ENCODE data around the gene AKR1D1.

DNA sequence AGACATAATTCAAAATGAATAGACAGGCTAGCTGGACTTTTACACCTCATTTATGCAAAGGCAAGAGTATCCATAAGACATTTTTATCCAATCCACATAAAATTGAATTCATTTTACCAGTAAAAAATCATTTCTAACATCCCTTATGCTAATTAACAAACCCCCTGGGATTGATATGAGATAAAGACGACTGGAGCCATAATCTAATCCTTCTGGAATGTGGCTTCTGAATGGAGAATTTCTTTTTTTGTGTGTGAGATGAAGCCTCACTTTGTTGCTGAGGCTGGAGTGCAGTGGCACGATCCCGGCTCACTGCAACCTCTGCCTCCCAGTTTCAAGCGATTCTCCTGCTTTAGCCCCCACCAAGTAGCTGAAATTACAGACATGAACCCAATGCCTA lies 90.4 kb downstream of the AKR1D1 start:
- TF ChIP-seq POLR2A (IDR thresholded peaks at IDR 0.05): no peak
- TF ChIP-seq, protein P1, sequence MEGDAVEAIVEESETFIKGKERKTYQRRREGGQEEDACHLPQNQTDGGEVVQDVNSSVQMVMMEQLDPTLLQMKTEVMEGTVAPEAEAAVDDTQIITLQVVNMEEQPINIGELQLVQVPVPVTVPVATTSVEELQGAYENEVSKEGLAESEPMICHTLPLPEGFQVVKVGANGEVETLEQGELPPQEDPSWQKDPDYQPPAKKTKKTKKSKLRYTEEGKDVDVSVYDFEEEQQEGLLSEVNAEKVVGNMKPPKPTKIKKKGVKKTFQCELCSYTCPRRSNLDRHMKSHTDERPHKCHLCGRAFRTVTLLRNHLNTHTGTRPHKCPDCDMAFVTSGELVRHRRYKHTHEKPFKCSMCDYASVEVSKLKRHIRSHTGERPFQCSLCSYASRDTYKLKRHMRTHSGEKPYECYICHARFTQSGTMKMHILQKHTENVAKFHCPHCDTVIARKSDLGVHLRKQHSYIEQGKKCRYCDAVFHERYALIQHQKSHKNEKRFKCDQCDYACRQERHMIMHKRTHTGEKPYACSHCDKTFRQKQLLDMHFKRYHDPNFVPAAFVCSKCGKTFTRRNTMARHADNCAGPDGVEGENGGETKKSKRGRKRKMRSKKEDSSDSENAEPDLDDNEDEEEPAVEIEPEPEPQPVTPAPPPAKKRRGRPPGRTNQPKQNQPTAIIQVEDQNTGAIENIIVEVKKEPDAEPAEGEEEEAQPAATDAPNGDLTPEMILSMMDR (IDR thresholded peaks at IDR 0.05): no peak
